22Rv1 (cell line): ENCODE data around the gene A1CF.

Experiments
- CTCF ChIP-seq: fragments of 450-650 bp; IDR thresholded peaks from 2 replicates; pipeline ENCODE4 v1.5.1; 2017; ENCODE audit warnings: mild to moderate bottlenecking
- ZFX ChIP-seq: fragments of 450-650 bp; IDR thresholded peaks from 2 replicates; pipeline ENCODE4 v1.6.1; 2017; ENCODE audit warnings: antibody characterized with exemption, borderline replicate concordance

GRCh38 chr10:50861370-50861769 is 24.1 kb downstream of the A1CF start:
- TF ChIP-seq CTCF, result no peak
- TF ChIP-seq ZFX, result no peak
